HEK293 (cell line): ENCODE data around the gene FES.

ENCODE experiments used
- FEZF1 ChIP-seq: fragments of 450-650 bp; formaldehyde crosslinking; IDR thresholded peaks from 2 replicates; pipeline ENCODE4 v1.5.1; 2016; ENCODE audit warnings: missing biosample characterization, missing genetic modification characterization
- GFI1B ChIP-seq: fragments of 450-650 bp; formaldehyde crosslinking; IDR thresholded peaks from 2 replicates; pipeline ENCODE4 v1.5.1; 2016; ENCODE audit warnings: missing biosample characterization, missing genetic modification characterization
- HOXC10 ChIP-seq: sonication (generic); formaldehyde crosslinking; IDR thresholded peaks from 2 replicates; pipeline ENCODE4 v1.8.1; 2023; ENCODE audit warnings: mild to moderate bottlenecking, missing genetic modification reagents
- IKZF3 ChIP-seq: fragments of 450-650 bp; IDR thresholded peaks from 2 replicates; pipeline ENCODE4 v1.5.0; 2018; ENCODE audit warnings: missing biosample characterization, mild to moderate bottlenecking, missing genetic modification characterization, moderate library complexity
- KLF10 ChIP-seq: fragments of 450-650 bp; IDR thresholded peaks from 2 replicates; pipeline ENCODE4 v1.5.1; 2018; ENCODE audit warnings: missing biosample characterization, mild to moderate bottlenecking, missing genetic modification characterization
- SCRT2 ChIP-seq: fragments of 450-650 bp; formaldehyde crosslinking; IDR thresholded peaks from 2 replicates; pipeline ENCODE4 v1.5.1; 2016; ENCODE audit warnings: missing biosample characterization, missing genetic modification characterization
- SP7 ChIP-seq: fragments of 450-650 bp; formaldehyde crosslinking; IDR thresholded peaks from 2 replicates; pipeline ENCODE4 v1.5.1; 2016; ENCODE audit warnings: missing biosample characterization, missing genetic modification characterization
- TRIM28 ChIP-seq: IDR thresholded peaks from 2 replicates; pipeline ENCODE4 v1.6.1; 2011; ENCODE audit warnings: low read length, control low read depth, borderline replicate concordance
- WT1 ChIP-seq: fragments of 450-650 bp; formaldehyde crosslinking; IDR thresholded peaks from 2 replicates; pipeline ENCODE4 v1.5.1; 2016; ENCODE audit warnings: missing biosample characterization, missing genetic modification characterization
- YY1 ChIP-seq: fragments of 450-650 bp; formaldehyde crosslinking; IDR thresholded peaks from 2 replicates; pipeline ENCODE4 v1.5.1; 2018; ENCODE audit warnings: missing biosample characterization, missing genetic modification characterization
- ZBTB1 ChIP-seq: fragments of 450-650 bp; formaldehyde crosslinking; IDR thresholded peaks from 2 replicates; pipeline ENCODE4 v1.5.1; 2016; ENCODE audit warnings: missing biosample characterization, missing genetic modification characterization
- ZBTB8A ChIP-seq: fragments of 450-650 bp; formaldehyde crosslinking; IDR thresholded peaks from 2 replicates; pipeline ENCODE4 v1.5.1; 2016; ENCODE audit warnings: missing biosample characterization, missing genetic modification characterization
- ZNF221 ChIP-seq: fragments of 450-650 bp; formaldehyde crosslinking; IDR thresholded peaks from 2 replicates; pipeline ENCODE4 v1.5.1; 2017; ENCODE audit warnings: missing biosample characterization, missing genetic modification characterization, borderline replicate concordance
- ZNF239 ChIP-seq: fragments of 450-650 bp; formaldehyde crosslinking; IDR thresholded peaks from 2 replicates; pipeline ENCODE4 v1.5.1; 2016; ENCODE audit warnings: missing biosample characterization, missing genetic modification characterization
- ZNF266 ChIP-seq: fragments of 450-650 bp; formaldehyde crosslinking; IDR thresholded peaks from 2 replicates; pipeline ENCODE4 v1.5.1; 2016; ENCODE audit warnings: missing biosample characterization, missing genetic modification characterization, low read depth
- ZNF292 ChIP-seq: fragments of 450-650 bp; formaldehyde crosslinking; IDR thresholded peaks from 2 replicates; pipeline ENCODE4 v1.5.1; 2016; ENCODE audit warnings: low read depth, missing biosample characterization, missing genetic modification characterization, borderline replicate concordance
- ZNF311 ChIP-seq: fragments of 450-650 bp; formaldehyde crosslinking; IDR thresholded peaks from 2 replicates; pipeline ENCODE4 v1.5.1; 2017; ENCODE audit warnings: missing biosample characterization, missing genetic modification characterization, borderline replicate concordance
- ZNF324 ChIP-seq: fragments of 450-650 bp; formaldehyde crosslinking; IDR thresholded peaks from 2 replicates; pipeline ENCODE4 v1.5.1; 2016; ENCODE audit warnings: missing biosample characterization, missing genetic modification characterization
- ZNF391 ChIP-seq: fragments of 450-650 bp; formaldehyde crosslinking; IDR thresholded peaks from 2 replicates; pipeline ENCODE4 v1.5.1; 2016; ENCODE audit warnings: low read depth, missing biosample characterization, missing genetic modification characterization, borderline replicate concordance
- ZNF404 ChIP-seq: fragments of 450-650 bp; formaldehyde crosslinking; IDR thresholded peaks from 2 replicates; pipeline ENCODE4 v1.5.1; 2017; ENCODE audit warnings: missing biosample characterization, missing genetic modification characterization
- ZNF514 ChIP-seq: fragments of 450-650 bp; formaldehyde crosslinking; IDR thresholded peaks from 2 replicates; pipeline ENCODE4 v1.5.1; 2016; ENCODE audit warnings: missing biosample characterization, missing genetic modification characterization
- ZNF521 ChIP-seq: fragments of 450-650 bp; formaldehyde crosslinking; IDR thresholded peaks from 2 replicates; pipeline ENCODE4 v1.5.1; 2017; ENCODE audit warnings: missing biosample characterization, mild to moderate bottlenecking, missing genetic modification characterization
- ZNF529 ChIP-seq: fragments of 450-650 bp; formaldehyde crosslinking; IDR thresholded peaks from 2 replicates; pipeline ENCODE4 v1.5.1; 2017; ENCODE audit warnings: missing genetic modification characterization, missing biosample characterization; ENCODE audit not compliant: insufficient replicate concordance
- ZNF549 ChIP-seq: fragments of 450-650 bp; IDR thresholded peaks from 2 replicates; pipeline ENCODE4 v1.5.1; 2018; ENCODE audit warnings: missing biosample characterization, missing genetic modification characterization, mild to moderate bottlenecking, inconsistent platforms, moderate library complexity
- ZNF571 ChIP-seq: fragments of 450-650 bp; formaldehyde crosslinking; IDR thresholded peaks from 2 replicates; pipeline ENCODE4 v1.5.0; 2017; ENCODE audit warnings: missing biosample characterization, missing genetic modification characterization
- ZNF596 ChIP-seq: fragments of 450-650 bp; IDR thresholded peaks from 2 replicates; pipeline ENCODE4 v1.5.0; 2018; ENCODE audit warnings: missing biosample characterization, mild to moderate bottlenecking, missing genetic modification characterization, moderate library complexity
- ZNF664 ChIP-seq: fragments of 450-650 bp; formaldehyde crosslinking; IDR thresholded peaks from 2 replicates; pipeline ENCODE4 v1.5.1; 2016; ENCODE audit warnings: missing biosample characterization, missing genetic modification characterization
- ZNF677 ChIP-seq: fragments of 450-650 bp; IDR thresholded peaks from 2 replicates; pipeline ENCODE4 v1.5.0; 2018; ENCODE audit warnings: missing biosample characterization, mild to moderate bottlenecking, missing genetic modification characterization, moderate library complexity
- ZNF707 ChIP-seq: fragments of 450-650 bp; formaldehyde crosslinking; IDR thresholded peaks from 2 replicates; pipeline ENCODE4 v1.5.1; 2016; ENCODE audit warnings: missing biosample characterization, missing genetic modification characterization
- ZNF768 ChIP-seq: fragments of 450-650 bp; formaldehyde crosslinking; IDR thresholded peaks from 2 replicates; pipeline ENCODE4 v1.5.1; 2018; ENCODE audit warnings: missing biosample characterization, mild to moderate bottlenecking, missing genetic modification characterization
- ZNF785 ChIP-seq: fragments of 450-650 bp; formaldehyde crosslinking; IDR thresholded peaks from 2 replicates; pipeline ENCODE4 v1.5.1; 2016; ENCODE audit warnings: missing biosample characterization, missing genetic modification characterization
- TF ChIP-seq, protein P1 (sequence below): fragments of 450-650 bp; formaldehyde crosslinking; IDR thresholded peaks from 2 replicates; pipeline ENCODE4 v1.5.1; 2016; ENCODE audit warnings: missing biosample characterization, missing genetic modification characterization
- TF ChIP-seq, protein P2 (sequence below): fragments of 450-650 bp; formaldehyde crosslinking; IDR thresholded peaks from 2 replicates; pipeline ENCODE4 v1.5.1; 2016; ENCODE audit warnings: missing biosample characterization, missing genetic modification characterization
- TF ChIP-seq, protein P3 (sequence below): fragments of 450-650 bp; formaldehyde crosslinking; conservative IDR thresholded peaks from 2 replicates; pipeline ENCODE4 v1.5.1; 2016; ENCODE audit warnings: low read depth, missing biosample characterization, missing genetic modification characterization
- TF ChIP-seq, protein P4 (sequence below): fragments of 450-650 bp; formaldehyde crosslinking; IDR thresholded peaks from 2 replicates; pipeline ENCODE4 v1.5.1; 2016; ENCODE audit warnings: missing biosample characterization, missing genetic modification characterization

FES gene

DNA sequence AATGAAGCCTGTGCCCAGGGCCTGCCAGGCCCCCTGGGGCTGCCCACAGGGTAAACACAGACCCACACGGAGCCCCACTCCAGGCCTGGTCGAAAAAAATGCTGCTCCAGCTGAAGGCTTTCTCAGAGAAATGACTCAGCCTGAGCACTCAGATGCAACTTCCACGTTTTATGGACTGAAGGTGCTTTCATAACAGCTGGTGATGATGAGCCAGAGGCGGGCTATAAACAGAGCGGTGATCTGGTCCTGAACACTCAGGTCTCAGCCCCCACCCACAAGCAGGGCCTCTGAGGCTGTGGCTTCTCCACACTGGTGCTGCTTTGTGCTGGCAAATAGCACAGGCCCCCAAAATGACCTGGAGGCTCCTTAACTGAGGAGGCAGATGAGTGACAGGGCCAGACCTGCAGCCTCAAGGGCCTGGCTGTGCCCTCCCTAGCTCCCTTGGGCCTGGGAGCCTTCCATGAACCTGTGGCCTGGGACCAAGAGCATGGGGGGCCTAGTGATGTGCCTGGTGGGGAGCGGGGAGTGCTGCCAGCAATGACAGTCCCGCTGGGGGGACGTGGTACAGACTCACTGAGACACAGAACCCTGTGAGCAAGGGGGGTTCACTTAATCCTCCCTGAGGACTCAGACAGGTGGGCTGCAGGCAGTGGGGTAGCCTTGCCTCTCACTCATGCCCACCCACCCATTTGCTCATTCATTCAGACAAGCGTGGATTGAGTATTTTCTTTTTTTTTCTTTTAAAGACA lies 38.9 kb upstream of the FES start (continued):
- TF ChIP-seq ZNF324 (tag by site-specific recombination) (no peak), ZNF785 (tag by site-specific recombination) (no peak), ZNF529 (tag by site-specific recombination) (no peak), ZNF311 (tag by site-specific recombination) (no peak), ZNF404 (tag by site-specific recombination) (no peak), ZBTB1 (no peak), IKZF3 (tag by site-specific recombination) (no peak), ZNF514 (tag by site-specific recombination) (no peak), ZNF707 (no peak), ZNF292 (tag by site-specific recombination) (no peak), ZNF239 (tag by site-specific recombination) (no peak), ZNF677 (tag by site-specific recombination) (no peak), ZBTB8A (tag by site-specific recombination) (no peak), SP7 (tag by site-specific recombination) (peak; percentile 66), ZNF266 (no peak), TRIM28 (no peak), ZNF571 (tag by site-specific recombination) (no peak), ZNF596 (tag by site-specific recombination) (no peak), YY1 (tag by site-specific recombination) (no peak), ZNF221 (tag by site-specific recombination) (no peak), HOXC10 (CRISPR knock-in tag) (no peak), FEZF1 (tag by site-specific recombination) (no peak), ZNF391 (tag by site-specific recombination) (no peak), ZNF549 (tag by site-specific recombination) (no peak), GFI1B (tag by site-specific recombination) (no peak), WT1 (no peak), ZNF768 (no peak), ZNF521 (no peak), SCRT2 (tag by site-specific recombination) (0 out of 2 replicates have a peak, but pooled peaks have one; percentile 26), ZNF664 (tag by site-specific recombination) (no peak), KLF10 (tag by site-specific recombination) (no peak)
- TF ChIP-seq, protein P1, sequence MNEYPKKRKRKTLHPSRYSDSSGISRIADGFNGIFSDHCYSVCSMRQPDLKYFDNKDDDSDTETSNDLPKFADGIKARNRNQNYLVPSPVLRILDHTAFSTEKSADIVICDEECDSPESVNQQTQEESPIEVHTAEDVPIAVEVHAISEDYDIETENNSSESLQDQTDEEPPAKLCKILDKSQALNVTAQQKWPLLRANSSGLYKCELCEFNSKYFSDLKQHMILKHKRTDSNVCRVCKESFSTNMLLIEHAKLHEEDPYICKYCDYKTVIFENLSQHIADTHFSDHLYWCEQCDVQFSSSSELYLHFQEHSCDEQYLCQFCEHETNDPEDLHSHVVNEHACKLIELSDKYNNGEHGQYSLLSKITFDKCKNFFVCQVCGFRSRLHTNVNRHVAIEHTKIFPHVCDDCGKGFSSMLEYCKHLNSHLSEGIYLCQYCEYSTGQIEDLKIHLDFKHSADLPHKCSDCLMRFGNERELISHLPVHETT (tag by site-specific recombination), result 0 out of 2 replicates have a peak, but pooled peaks have one; percentile 32
- TF ChIP-seq, protein P2, sequence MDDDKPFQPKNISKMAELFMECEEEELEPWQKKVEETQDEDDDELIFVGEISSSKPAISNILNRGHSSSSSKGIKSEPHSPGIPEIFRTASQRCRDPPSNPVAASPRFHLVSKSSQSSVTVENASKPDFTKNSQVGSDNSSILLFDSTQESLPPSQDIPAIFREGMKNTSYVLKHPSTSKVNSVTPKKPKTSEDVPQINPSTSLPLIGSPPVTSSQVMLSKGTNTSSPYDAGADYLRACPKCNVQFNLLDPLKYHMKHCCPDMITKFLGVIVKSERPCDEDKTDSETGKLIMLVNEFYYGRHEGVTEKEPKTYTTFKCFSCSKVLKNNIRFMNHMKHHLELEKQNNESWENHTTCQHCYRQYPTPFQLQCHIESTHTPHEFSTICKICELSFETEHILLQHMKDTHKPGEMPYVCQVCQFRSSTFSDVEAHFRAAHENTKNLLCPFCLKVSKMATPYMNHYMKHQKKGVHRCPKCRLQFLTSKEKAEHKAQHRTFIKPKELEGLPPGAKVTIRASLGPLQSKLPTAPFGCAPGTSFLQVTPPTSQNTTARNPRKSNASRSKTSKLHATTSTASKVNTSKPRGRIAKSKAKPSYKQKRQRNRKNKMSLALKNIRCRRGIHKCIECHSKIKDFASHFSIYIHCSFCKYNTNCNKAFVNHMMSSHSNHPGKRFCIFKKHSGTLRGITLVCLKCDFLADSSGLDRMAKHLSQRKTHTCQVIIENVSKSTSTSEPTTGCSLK (tag by site-specific recombination), result no peak
- TF ChIP-seq, protein P3, sequence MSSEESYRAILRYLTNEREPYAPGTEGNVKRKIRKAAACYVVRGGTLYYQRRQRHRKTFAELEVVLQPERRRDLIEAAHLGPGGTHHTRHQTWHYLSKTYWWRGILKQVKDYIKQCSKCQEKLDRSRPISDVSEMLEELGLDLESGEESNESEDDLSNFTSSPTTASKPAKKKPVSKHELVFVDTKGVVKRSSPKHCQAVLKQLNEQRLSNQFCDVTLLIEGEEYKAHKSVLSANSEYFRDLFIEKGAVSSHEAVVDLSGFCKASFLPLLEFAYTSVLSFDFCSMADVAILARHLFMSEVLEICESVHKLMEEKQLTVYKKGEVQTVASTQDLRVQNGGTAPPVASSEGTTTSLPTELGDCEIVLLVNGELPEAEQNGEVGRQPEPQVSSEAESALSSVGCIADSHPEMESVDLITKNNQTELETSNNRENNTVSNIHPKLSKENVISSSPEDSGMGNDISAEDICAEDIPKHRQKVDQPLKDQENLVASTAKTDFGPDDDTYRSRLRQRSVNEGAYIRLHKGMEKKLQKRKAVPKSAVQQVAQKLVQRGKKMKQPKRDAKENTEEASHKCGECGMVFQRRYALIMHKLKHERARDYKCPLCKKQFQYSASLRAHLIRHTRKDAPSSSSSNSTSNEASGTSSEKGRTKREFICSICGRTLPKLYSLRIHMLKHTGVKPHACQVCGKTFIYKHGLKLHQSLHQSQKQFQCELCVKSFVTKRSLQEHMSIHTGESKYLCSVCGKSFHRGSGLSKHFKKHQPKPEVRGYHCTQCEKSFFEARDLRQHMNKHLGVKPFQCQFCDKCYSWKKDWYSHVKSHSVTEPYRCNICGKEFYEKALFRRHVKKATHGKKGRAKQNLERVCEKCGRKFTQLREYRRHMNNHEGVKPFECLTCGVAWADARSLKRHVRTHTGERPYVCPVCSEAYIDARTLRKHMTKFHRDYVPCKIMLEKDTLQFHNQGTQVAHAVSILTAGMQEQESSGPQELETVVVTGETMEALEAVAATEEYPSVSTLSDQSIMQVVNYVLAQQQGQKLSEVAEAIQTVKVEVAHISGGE (tag by site-specific recombination), result no peak
- TF ChIP-seq, protein P4, sequence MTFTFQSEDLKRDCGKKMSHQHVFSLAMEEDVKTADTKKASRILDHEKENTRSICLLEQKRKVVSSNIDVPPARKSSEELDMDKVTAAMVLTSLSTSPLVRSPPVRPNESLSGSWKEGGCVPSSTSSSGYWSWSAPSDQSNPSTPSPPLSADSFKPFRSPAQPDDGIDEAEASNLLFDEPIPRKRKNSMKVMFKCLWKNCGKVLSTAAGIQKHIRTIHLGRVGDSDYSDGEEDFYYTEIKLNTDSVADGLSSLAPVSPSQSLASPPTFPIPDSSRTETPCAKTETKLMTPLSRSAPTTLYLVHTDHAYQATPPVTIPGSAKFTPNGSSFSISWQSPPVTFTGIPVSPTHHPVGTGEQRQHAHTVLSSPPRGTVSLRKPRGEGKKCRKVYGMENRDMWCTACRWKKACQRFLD (tag by site-specific recombination), result no peak
